Naive thymus-derived CD4-positive, alpha-beta T cell (primary cell): ENCODE results near the gene NEURL1B. TPM values are rescaled to one million over a fixed set of nuclear protein-coding genes. Genes with fewer than 3 reads are reported as not detected.

Experiments
- ATAC-seq: fragments of 150-1000 bp; cut with Tn5 transposase; 2 replicates; pipeline ENCODE4 v1.10.0; 2021; ENCODE audit warnings: mild to moderate bottlenecking, moderate library complexity
- CTCF ChIA-PET: fragments of 350-600 bp; sonication (Branson Sonifier 250); formaldehyde crosslinking; loops from one replicate; lab custom pipeline; 2021; ENCODE audit warnings: antibody characterized with exemption; lab: Charles Lee
- POLR2A ChIA-PET: fragments of 350-600 bp; sonication (Branson Sonifier 250); formaldehyde crosslinking; loops from one replicate; lab custom pipeline; 2021; ENCODE audit warnings: antibody characterized with exemption, inconsistent platforms; lab: Charles Lee
- DNase-seq, 9 donors: peaks; one replicate each; pipeline versions ENCODE4 v3.0.0 to v3.0.0-alpha.2; 2020 to 2022; ENCODE audit warnings: mixed read lengths in 1 of 9
- H3K27ac ChIP-seq: one replicate; pipeline ENCODE4 v1.7.0; 2013; ENCODE audit warnings: mild to moderate bottlenecking, low read depth, low read length, moderate library complexity
- H3K27me3 ChIP-seq, 2 donors: one replicate each; pipeline ENCODE4 v1.7.0; 2013; ENCODE audit warnings: low read length in 2 of 2, mild to moderate bottlenecking in 2 of 2, moderate library complexity in 2 of 2; ENCODE audit not compliant: control insufficient read depth in 2 of 2, insufficient read depth in 2 of 2
- H3K36me3 ChIP-seq, 3 experiments: 1 replicate in 2 of 3; 2 replicates in 1 of 3; pipeline ENCODE4 v1.7.0; 2013; ENCODE audit warnings: low read length in 3 of 3, mild to moderate bottlenecking in 3 of 3, moderate library complexity in 1 of 3; ENCODE audit not compliant: insufficient read depth in 3 of 3, control insufficient read depth in 2 of 3
- H3K4me1 ChIP-seq, 2 donors: one replicate each; pipeline ENCODE4 v1.7.0; 2013; ENCODE audit warnings: low read length in 2 of 2, mild to moderate bottlenecking in 2 of 2, moderate library complexity in 1 of 2; ENCODE audit not compliant: control insufficient read depth in 2 of 2, insufficient read depth in 2 of 2
- H3K4me3 ChIP-seq: 2 replicates; pipeline ENCODE4 v1.7.0; 2013; ENCODE audit warnings: mild to moderate bottlenecking, low read length
- H3K9me3 ChIP-seq, 3 experiments: 1 replicate in 2 of 3; 2 replicates in 1 of 3; pipeline ENCODE4 v1.7.0; 2013; ENCODE audit warnings: low read length in 3 of 3; ENCODE audit not compliant: control insufficient read depth in 2 of 3
- H3K27ac Mint-ChIP-seq, 9 donors: one replicate each; pipeline ENCODE4 v1.8.0; 2020 to 2022; ENCODE audit warnings: mixed read lengths in 9 of 9, mild to moderate bottlenecking in 8 of 9, moderate library complexity in 5 of 9, inconsistent platforms in 2 of 9
- H3K27me3 Mint-ChIP-seq, 5 donors: one replicate each; pipeline ENCODE4 v1.8.0; 2021 to 2022; ENCODE audit warnings: mixed read lengths in 5 of 5, mild to moderate bottlenecking in 1 of 5
- H3K36me3 Mint-ChIP-seq, 5 donors: one replicate each; pipeline ENCODE4 v1.8.0; 2020 to 2022; ENCODE audit warnings: mixed read lengths in 5 of 5, mild to moderate bottlenecking in 3 of 5, inconsistent platforms in 1 of 5
- H3K4me1 Mint-ChIP-seq, 7 donors: one replicate each; pipeline ENCODE4 v1.8.0; 2020 to 2022; ENCODE audit warnings: mixed read lengths in 7 of 7, mild to moderate bottlenecking in 3 of 7, inconsistent platforms in 1 of 7
- H3K4me3 Mint-ChIP-seq, 10 donors: one replicate each; pipeline ENCODE4 v1.8.0; 2020 to 2022; ENCODE audit warnings: mild to moderate bottlenecking in 10 of 10, mixed read lengths in 10 of 10, moderate library complexity in 6 of 10, inconsistent platforms in 2 of 10
- H3K9me3 Mint-ChIP-seq, 11 donors: one replicate each; pipeline ENCODE4 v1.8.0; 2020 to 2022; ENCODE audit warnings: mixed read lengths in 11 of 11, mild to moderate bottlenecking in 4 of 11, inconsistent platforms in 1 of 11, moderate library complexity in 1 of 11
- intact Hi-C, 2 donors: fragments of 100-400 bp; cut with micrococcal nuclease; formaldehyde crosslinking; loops; one replicate each; pipeline ENCODE4 v1.15.1; 2023
- polyA plus RNA-seq, 2 donors: library from polyadenylated mRNA; unstranded; fragments of 300-500 nt; fragmentation: Illumina TruSeq; gene quantifications; one replicate each; pipeline ENCODE4 v1.2.3, GENCODE V29; 2021
- total RNA-seq, 6 experiments: library from RNA in 5 of 6; stranded (reverse) in 5 of 6; gene quantifications; 1 replicate in 5 of 6; 2 replicates in 1 of 6; pipeline ENCODE4 v1.2.3 and lab custom pipeline; 2021 to 2026

Gene NEURL1B
- total and polyA plus RNA-seq, 7 experiments from 2014 or later, result 0.05 to 3.4 (median 0.27) TPM; not detected in 1

GRCh38 chr5:172690258-172691075 is 49.4 kb downstream of the NEURL1B start:
- Histone ChIP-seq H3K27me3 (no peaks in the 10 kb centered on the region), H3K9me3 (no peaks in the 10 kb centered on the region), H3K36me3 (no peaks in the 10 kb centered on the region), H3K27ac (no peak overlapping the region), H3K4me1 (peaks cover 0 to 14% of the 10 kb centered on the region in 2 donors), H3K4me3 (no peak overlapping the region)
- Mint-ChIP-seq H3K27ac (peak overlapping the region in 2 of 9 donors; percentile 18 to 25), H3K4me1 (peaks cover 9 to 16% (median 15%) of the 10 kb centered on the region in 7 donors), H3K4me3 (no peak overlapping the region), H3K36me3 (no peaks in the 10 kb centered on the region), H3K27me3 (no peaks in the 10 kb centered on the region), H3K9me3 (no peaks in the 10 kb centered on the region)
- intact Hi-C loops, result no loop called here
- ChIA-PET CTCF (no interaction called here), POLR2A (no interaction called here)
- DNase-seq (no peak), ATAC-seq (no peak)

DNA sequence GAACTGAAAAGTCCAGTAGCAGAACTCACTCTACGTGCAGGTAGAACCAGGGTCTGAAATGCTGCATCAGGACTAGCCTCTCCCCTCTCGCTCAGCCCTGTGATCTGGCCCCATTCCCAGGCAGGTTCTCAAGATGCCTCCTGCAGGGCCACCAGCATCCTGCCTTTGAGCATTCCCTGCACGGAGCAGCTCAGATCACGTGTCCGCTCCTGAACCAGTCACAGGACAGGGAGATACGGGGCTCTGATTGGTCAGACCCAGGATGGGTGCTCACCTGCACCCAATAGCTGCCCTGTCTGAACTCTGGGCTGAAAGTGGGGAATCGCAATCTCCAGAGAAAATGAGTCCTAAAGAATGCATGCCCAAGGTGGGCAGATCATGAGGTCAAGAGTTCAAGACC is 50.8 kb downstream of the NEURL1B start:
- no peak for DNase-seq
- Mint-ChIP-seq H3K9me3 (no peaks in the 10 kb centered on the region), H3K4me1 (peaks cover 9 to 18% (median 16%) of the 10 kb centered on the region in 7 donors), H3K27ac (no peak overlapping the region), H3K36me3 (no peaks in the 10 kb centered on the region), H3K4me3 (no peak overlapping the region), H3K27me3 (no peaks in the 10 kb centered on the region)
- intact Hi-C loops, result no loop called here
- H3K4me1 ChIP-seq, result peaks cover 2 to 16% of the 10 kb centered on the region in 2 donors
- ATAC-seq, result no peak
- H3K36me3 ChIP-seq, result no peaks in the 10 kb centered on the region
- POLR2A ChIA-PET, result no interaction called here
- H3K9me3 ChIP-seq, result no peaks in the 10 kb centered on the region
- H3K27me3 ChIP-seq, result no peaks in the 10 kb centered on the region
- CTCF ChIA-PET, result no interaction called here
- no peak overlapping the region for H3K4me3 ChIP-seq
- H3K27ac ChIP-seq, result no peak overlapping the region

DNA sequence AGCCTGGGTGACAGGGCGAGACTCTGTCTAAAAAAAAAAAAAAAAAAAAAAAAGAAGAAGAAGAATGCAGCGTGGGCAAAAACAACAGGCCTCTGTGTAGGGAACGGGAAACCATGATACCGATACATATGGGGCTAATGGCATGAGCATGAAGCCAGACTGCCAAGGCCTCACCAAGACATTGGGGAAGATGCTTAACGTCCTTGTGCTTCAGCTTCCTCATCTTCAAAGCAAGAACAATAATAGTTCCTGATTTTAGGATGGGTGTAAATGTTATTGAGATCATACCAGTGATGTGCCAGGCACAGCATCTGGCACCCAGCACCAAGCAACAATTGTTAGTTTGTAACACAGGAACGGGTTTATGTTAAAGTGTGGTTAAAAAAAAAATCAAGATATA is 51.4 kb downstream of the NEURL1B start:
- ChIA-PET POLR2A (no interaction called here), CTCF (no interaction called here)
- Histone ChIP-seq H3K36me3 (no peaks in the 10 kb centered on the region), H3K9me3 (no peaks in the 10 kb centered on the region), H3K27me3 (no peaks in the 10 kb centered on the region), H3K4me1 (peaks cover 5 to 20% of the 10 kb centered on the region in 2 donors), H3K27ac (no peak overlapping the region), H3K4me3 (no peak overlapping the region)
- Mint-ChIP-seq H3K4me3 (no peak overlapping the region), H3K4me1 (peaks cover 9 to 23% (median 22%) of the 10 kb centered on the region in 7 donors), H3K27ac (peak overlapping the region in 1 of 9 donors; percentile 3), H3K27me3 (no peaks in the 10 kb centered on the region), H3K36me3 (no peaks in the 10 kb centered on the region), H3K9me3 (no peaks in the 10 kb centered on the region)
- ATAC-seq, result no peak
- intact Hi-C loops, result no loop called here
- no peak for DNase-seq

DNA sequence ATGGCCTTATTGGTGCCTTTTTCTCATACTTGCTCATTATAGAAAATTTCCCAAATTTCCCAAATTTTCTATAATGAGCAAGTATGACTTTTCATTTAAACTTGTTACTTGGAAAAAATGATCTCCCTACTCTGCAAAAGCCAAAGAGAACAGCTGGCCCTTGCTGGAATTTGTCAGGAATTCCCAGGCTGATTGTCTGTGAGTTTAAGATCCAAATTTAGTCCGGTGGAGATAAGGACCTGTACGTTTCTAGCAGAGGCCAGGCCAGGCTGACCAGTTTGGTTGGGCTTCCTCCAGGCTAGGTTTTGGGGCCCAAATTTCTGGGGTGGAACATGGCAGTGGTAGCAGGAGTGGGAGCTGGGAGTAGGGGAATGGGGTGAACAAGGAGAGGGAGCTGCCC is 51.9 kb downstream of the NEURL1B start:
- no peaks in the 10 kb centered on the region for H3K9me3 ChIP-seq
- peaks cover 5 to 24% of the 10 kb centered on the region in 2 donors for H3K4me1 ChIP-seq
- ChIA-PET POLR2A (no interaction called here), CTCF (interaction anchor here (1.0 to 1.3 kb wide), 3 partner anchors 17 to 211 kb away, joined by 3 read pairs; no protein-coding TSS in a partner anchor)
- no peaks in the 10 kb centered on the region for H3K36me3 ChIP-seq
- Mint-ChIP-seq H3K4me3 (no peak overlapping the region), H3K27me3 (no peaks in the 10 kb centered on the region), H3K4me1 (peaks cover 9 to 27% (median 23%) of the 10 kb centered on the region in 7 donors), H3K27ac (peak overlapping the region in 1 of 9 donors; percentile 3), H3K36me3 (no peaks in the 10 kb centered on the region), H3K9me3 (no peaks in the 10 kb centered on the region)
- ATAC-seq (no peak), DNase-seq (no peak)
- no peak overlapping the region for H3K4me3 ChIP-seq
- H3K27me3 ChIP-seq, result no peaks in the 10 kb centered on the region
- intact Hi-C loops, result no loop called here
- no peak overlapping the region for H3K27ac ChIP-seq

DNA sequence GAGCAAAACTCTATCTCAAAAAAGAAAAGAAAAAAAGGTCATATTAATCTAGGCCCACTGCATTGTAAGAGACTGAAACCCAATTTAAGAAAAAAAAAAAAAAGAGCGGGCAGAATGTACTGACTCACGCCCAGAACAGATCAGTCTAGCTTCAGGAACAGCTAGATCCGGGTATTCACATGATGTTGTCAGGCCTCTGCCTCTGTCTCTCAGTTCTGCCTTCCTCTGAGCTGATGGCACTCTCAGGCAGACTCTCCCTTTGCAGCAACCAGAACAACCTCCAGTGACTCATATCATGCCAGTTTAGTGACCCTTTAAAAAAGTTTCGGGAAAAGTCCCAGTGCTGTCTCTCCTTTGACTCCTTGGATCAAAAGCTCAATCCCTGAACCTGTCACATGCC is 53.0 kb downstream of the NEURL1B start:
- no peaks in the 10 kb centered on the region for H3K27me3 ChIP-seq
- Mint-ChIP-seq H3K27ac (peak overlapping the region in 6 of 9 donors; percentile 24 to 60 (median 34)), H3K4me3 (no peak overlapping the region), H3K36me3 (no peaks in the 10 kb centered on the region), H3K4me1 (peaks cover 0 to 19% (median 13%) of the 10 kb centered on the region in 7 donors), H3K9me3 (no peaks in the 10 kb centered on the region), H3K27me3 (peaks cover 0 to under 1% (median 0%) of the 10 kb centered on the region in 5 donors)
- no peak overlapping the region for H3K4me3 ChIP-seq
- no peak overlapping the region for H3K27ac ChIP-seq
- ATAC-seq (no peak), DNase-seq (no peak)
- H3K4me1 ChIP-seq, result peaks cover 5 to 14% of the 10 kb centered on the region in 2 donors
- H3K36me3 ChIP-seq, result no peaks in the 10 kb centered on the region
- intact Hi-C loops, result no loop called here
- CTCF ChIA-PET, result interaction anchor here (1.2 to 1.3 kb wide), 2 partner anchors 20 to 212 kb away, joined by 3 read pairs; no protein-coding TSS in a partner anchor
- POLR2A ChIA-PET, result no interaction called here
- H3K9me3 ChIP-seq, result no peaks in the 10 kb centered on the region

GRCh38 chr5:172694541-172694940 is 53.5 kb downstream of the NEURL1B start:
- no peak overlapping the region for H3K4me3 Mint-ChIP-seq
- ATAC-seq (no peak), DNase-seq (no peak)
- Histone ChIP-seq H3K4me1 (peaks cover 5 to 10% of the 10 kb centered on the region in 2 donors), H3K27ac (no peak overlapping the region), H3K9me3 (no peaks in the 10 kb centered on the region), H3K27me3 (no peaks in the 10 kb centered on the region), H3K36me3 (no peaks in the 10 kb centered on the region), H3K4me3 (no peak overlapping the region)
- POLR2A ChIA-PET, result no interaction called here
- intact Hi-C loops, result no loop called here
- peaks cover 0 to 14% (median 10%) of the 10 kb centered on the region in 7 donors for H3K4me1 Mint-ChIP-seq
- H3K36me3 Mint-ChIP-seq, result no peaks in the 10 kb centered on the region
- peaks cover 0 to 5% (median 0%) of the 10 kb centered on the region in 5 donors for H3K27me3 Mint-ChIP-seq
- no peaks in the 10 kb centered on the region for H3K9me3 Mint-ChIP-seq
- CTCF ChIA-PET, result no interaction called here
- peak overlapping the region in 3 of 9 donors; percentile 19 to 53 (median 36) for H3K27ac Mint-ChIP-seq
